Upper lobe of left lung (tissue), 6 donors: Measurements from ENCODE around the gene DNMT3A. TPM values are rescaled to one million over a fixed set of nuclear protein-coding genes. Genes with fewer than 3 reads are reported as not detected.

Source experiments
- ATAC-seq, 2 donors: fragments of 200-7000 bp; cut with Tn5 transposase; one replicate each; pipeline ENCODE4 v1.9.1; 2022; ENCODE audit warnings: mild to moderate bottlenecking in 2 of 2, moderate library complexity in 2 of 2; ENCODE audit not compliant: low FRiP score in 2 of 2
- DNase-seq, 2 donors: peaks; one replicate each; pipeline ENCODE4 v3.0.0-alpha.2; 2019 to 2020
- H3K27ac ChIP-seq, 4 donors: fragments of 200-600 bp; sonication (generic); one replicate each; pipeline ENCODE4 v1.5.1; 2016 to 2019
- H3K27me3 ChIP-seq, 4 donors: fragments of 200-600 bp; sonication (generic); one replicate each; pipeline ENCODE4 v1.5.1; 2017 to 2019
- H3K36me3 ChIP-seq, 4 donors: fragments of 200-600 bp; sonication (generic); one replicate each; pipeline ENCODE4 v1.5.1; 2016 to 2019
- H3K4me1 ChIP-seq, 4 donors: fragments of 200-600 bp; sonication (generic); one replicate each; pipeline ENCODE4 v1.5.1; 2018 to 2019
- H3K4me3 ChIP-seq, 4 donors: fragments of 200-600 bp; sonication (generic); one replicate each; pipeline ENCODE4 v1.5.1; 2017 to 2019; ENCODE audit warnings: mild to moderate bottlenecking in 2 of 4, moderate library complexity in 1 of 4
- H3K9me3 ChIP-seq, 4 donors: fragments of 200-600 bp; sonication (generic); one replicate each; pipeline ENCODE4 v1.5.1; 2018 to 2019
- CTCF ChIP-seq, 6 experiments: fragments of 450-650 bp in 4 of 6; fragments of 200-600 bp in 2 of 6; sonication (generic) in 2 of 6; IDR thresholded peaks; one replicate each; pipeline ENCODE4 v1.5.1; 2016 to 2019; ENCODE audit warnings: antibody characterized with exemption in 6 of 6
- EP300 ChIP-seq, 4 donors: sonication (generic); formaldehyde crosslinking; IDR thresholded peaks; one replicate each; pipeline ENCODE4 v1.5.1; 2017; ENCODE audit warnings: antibody characterized with exemption in 4 of 4, control low read depth in 2 of 4
- POLR2A ChIP-seq, 4 donors: fragments of 450-650 bp; IDR thresholded peaks; one replicate each; pipeline ENCODE4 v1.5.1; 2016 to 2017; ENCODE audit warnings: antibody characterized with exemption in 4 of 4, mild to moderate bottlenecking in 2 of 4
- POLR2AphosphoS5 ChIP-seq, 2 donors: sonication (generic); formaldehyde crosslinking; IDR thresholded peaks; one replicate each; pipeline ENCODE4 v1.5.1; 2017; ENCODE audit warnings: antibody characterized with exemption in 2 of 2
- WGBS, 2 donors: methylation state at CpG; one replicate each; pipeline ENCODE4 v1.1.5; 2017 to 2018; 5-methylcytosine and 5-hydroxymethylcytosine counted together
- total RNA-seq, 6 donors: library from RNA; depleted of rRNA in 4 of 6; stranded (reverse); fragments of >200 nt in 4 of 6; gene quantifications; one replicate each; pipeline versions ENCODE4 v1.1.0 to v1.2.1, GENCODE V29; 2016 to 2021
- donor health status: DM: no; HTN: no; CAD: no; lungs with moderate emphysema.
- donor health status: DM: no; HTN: yes; CAD: no; lungs with severe emphysema.

The DNMT3A gene
- total RNA-seq, 6 donors from 2014 or later = 7.8 to 49.2 (median 30.4) TPM

GRCh38 chr2:25247792-25248512 is 93.8 kb downstream of the DNMT3A start:
- Histone ChIP-seq H3K27ac (no peak overlapping the region), H3K4me3 (no peak overlapping the region), H3K4me1 (peaks cover 11 to 24% (median 18%) of the 10 kb centered on the region in 4 donors), H3K27me3 (no peaks in the 10 kb centered on the region), H3K36me3 (peaks cover 38 to 56% (median 44%) of the 10 kb centered on the region in 4 donors), H3K9me3 (no peaks in the 10 kb centered on the region)
- 91% methylated on average over 18 of the region's 20 CpGs for WGBS, 2 donors
- no peak for ATAC-seq
- TF ChIP-seq EP300 (IDR thresholded peaks at IDR 0.05) (no peak), POLR2AphosphoS5 (IDR thresholded peaks at IDR 0.05) (no peak), POLR2A (IDR thresholded peaks at IDR 0.05) (no peak), CTCF (IDR thresholded peaks at IDR 0.05) (no peak)
- DNase-seq = no peak

- Histone ChIP-seq H3K4me3 (no peak overlapping the region), H3K27me3 (no peaks in the 10 kb centered on the region), H3K27ac (no peak overlapping the region), H3K36me3 (peaks cover 38 to 68% (median 51%) of the 10 kb centered on the region in 4 donors), H3K4me1 (peaks cover 6 to 12% (median 11%) of the 10 kb centered on the region in 4 donors), H3K9me3 (no peaks in the 10 kb centered on the region)
- DNase-seq (no peak), ATAC-seq (no peak)
- TF ChIP-seq EP300 (IDR thresholded peaks at IDR 0.05) (no peak), POLR2A (IDR thresholded peaks at IDR 0.05) (no peak)
- WGBS, 2 donors = 92 to 97% methylated on average over 23 to 25 of the region's 26 CpGs
These were observed 95.0 kb downstream of the DNMT3A start for GRCh38 chr2:25246558-25247290.

GRCh38 chr2:25246001-25246400 is 95.7 kb downstream of the DNMT3A start:
- TF ChIP-seq POLR2A (IDR thresholded peaks at IDR 0.05) (no peak), POLR2AphosphoS5 (IDR thresholded peaks at IDR 0.05) (no peak), CTCF (IDR thresholded peaks at IDR 0.05) (no peak), EP300 (IDR thresholded peaks at IDR 0.05) (no peak)
- Histone ChIP-seq H3K27ac (no peak overlapping the region), H3K4me3 (no peak overlapping the region), H3K9me3 (no peaks in the 10 kb centered on the region), H3K36me3 (peaks cover 43 to 75% (median 58%) of the 10 kb centered on the region in 4 donors), H3K4me1 (peaks cover 0 to 5% (median 4%) of the 10 kb centered on the region in 4 donors), H3K27me3 (no peaks in the 10 kb centered on the region)
- DNase-seq = no peak
- no peak for ATAC-seq
- WGBS, 2 donors = 93 to 97% methylated on average over 14 of the region's 14 CpGs

GRCh38 chr2:25245141-25245540 is 96.6 kb downstream of the DNMT3A start:
- H3K4me1 ChIP-seq = no peaks in the 10 kb centered on the region
- no peak overlapping the region for H3K27ac ChIP-seq
- no peak overlapping the region for H3K4me3 ChIP-seq
- peaks cover 45 to 84% (median 66%) of the 10 kb centered on the region in 4 donors for H3K36me3 ChIP-seq
- TF ChIP-seq POLR2AphosphoS5 (IDR thresholded peaks at IDR 0.05) (no peak), POLR2A (IDR thresholded peaks at IDR 0.05) (no peak), EP300 (IDR thresholded peaks at IDR 0.05) (no peak), CTCF (IDR thresholded peaks at IDR 0.05) (no peak)
- 92 to 96% methylated on average over 13 to 14 of the region's 14 CpGs for WGBS, 2 donors
- DNase-seq = no peak
- ATAC-seq = no peak
- no peaks in the 10 kb centered on the region for H3K9me3 ChIP-seq
- H3K27me3 ChIP-seq = no peaks in the 10 kb centered on the region

- WGBS, 2 donors = 96 to 100% methylated on average over 1 to 17 of the region's 17 CpGs
- H3K27me3 ChIP-seq = no peaks in the 10 kb centered on the region
- TF ChIP-seq EP300 (IDR thresholded peaks at IDR 0.05) (no peak), POLR2AphosphoS5 (IDR thresholded peaks at IDR 0.05) (no peak), CTCF (IDR thresholded peaks at IDR 0.05) (no peak), POLR2A (IDR thresholded peaks at IDR 0.05) (no peak)
- H3K9me3 ChIP-seq = no peaks in the 10 kb centered on the region
- H3K4me3 ChIP-seq = no peak overlapping the region
- H3K4me1 ChIP-seq = no peaks in the 10 kb centered on the region
- no peak for DNase-seq
- H3K27ac ChIP-seq = no peak overlapping the region
- ATAC-seq = no peak
- peaks cover 50 to 95% (median 78%) of the 10 kb centered on the region in 4 donors for H3K36me3 ChIP-seq
These were observed 97.7 kb downstream of the DNMT3A start for GRCh38 chr2:25243995-25244394.
